H1 (cell line): ENCODE results near the gene EYA2. TPM values are rescaled to one million over a fixed set of nuclear protein-coding genes. Genes with fewer than 3 reads are reported as not detected.
A peak's percentile ranks its signal among the peaks of the same experiment; 100 is the strongest.

Source experiments
- CTCF ChIA-PET: fragments of 300-600 bp; sonication (Branson Sonifier 250); formaldehyde crosslinking; loops from one replicate; lab custom pipeline; 2021; ENCODE audit not compliant: partially characterized antibody; lab: Charles Lee
- POLR2A ChIA-PET: fragments of 300-600 bp; sonication (Branson Sonifier 250); formaldehyde crosslinking; loops from one replicate; lab custom pipeline; 2021; ENCODE audit warnings: inconsistent platforms; ENCODE audit not compliant: partially characterized antibody; lab: Charles Lee
- DNase-seq, 2 experiments: peaks; one replicate each; pipeline versions ENCODE4 v3.0.0 to v3.0.0-alpha.2; 2010 to 2022; ENCODE audit warnings: low spot score in 2 of 2, low read depth in 1 of 2, mixed read lengths in 1 of 2
- FAIRE-seq: peaks from 2 replicates; lab custom pipeline; 2011; peaks lifted over from hg19 to GRCh38; lab: Jason Lieb, UNC
- H2AFZ ChIP-seq: 2 replicates; pipeline ENCODE4 v1.8.1; 2012; ENCODE audit warnings: low read length, inconsistent platforms
- H2AK5ac ChIP-seq: 2 replicates; pipeline ENCODE4 v1.6.1; 2013; ENCODE audit warnings: low read depth, low read length
- H2BK120ac ChIP-seq: replicated peaks from 2 replicates; pipeline ENCODE3; 2013; ENCODE audit warnings: low read depth, low read length, inconsistent platforms
- H2BK12ac ChIP-seq: 2 replicates; pipeline ENCODE4 v1.6.1; 2013; ENCODE audit warnings: low read depth, low read length
- H2BK15ac ChIP-seq: 2 replicates; pipeline ENCODE4 v1.6.1; 2013; ENCODE audit warnings: low read length
- H2BK20ac ChIP-seq: 2 replicates; pipeline ENCODE4 v1.6.1; 2013; ENCODE audit warnings: low read length
- H2BK5ac ChIP-seq: 2 replicates; pipeline ENCODE4 v1.6.1; 2013; ENCODE audit warnings: low read depth, low read length
- H3K14ac ChIP-seq: 2 replicates; pipeline ENCODE4 v1.6.1; 2013; ENCODE audit warnings: inconsistent platforms; ENCODE audit not compliant: insufficient read length
- H3K18ac ChIP-seq: 2 replicates; pipeline ENCODE4 v1.6.1; 2013; ENCODE audit warnings: low read length; ENCODE audit errors: extremely low read depth
- H3K23ac ChIP-seq: 2 replicates; pipeline ENCODE4 v1.6.1; 2013; ENCODE audit warnings: inconsistent platforms; ENCODE audit not compliant: insufficient read length
- H3K23me2 ChIP-seq: 2 replicates; pipeline ENCODE4 v1.6.1; 2013; ENCODE audit warnings: low read depth, low read length
- H3K27ac ChIP-seq: 2 replicates; pipeline ENCODE4 v1.6.1; 2011; ENCODE audit warnings: low read depth, low read length, inconsistent platforms
- H3K27me3 ChIP-seq, 4 experiments: replicated peaks in 1 of 4; 1 replicate in 1 of 4; 2 replicates in 3 of 4; pipeline versions ENCODE4 v1.6.1 to v1.8.1; 2011 to 2013; ENCODE audit warnings: low read length in 3 of 4, mild to moderate bottlenecking in 3 of 4, inconsistent platforms in 2 of 4, mixed read lengths in 2 of 4, moderate library complexity in 1 of 4; ENCODE audit not compliant: control insufficient read depth in 3 of 4, insufficient read depth in 3 of 4; ENCODE audit errors: extremely low read depth in 1 of 4
- H3K36me3 ChIP-seq, 4 experiments: 2 replicates each; pipeline versions ENCODE4 v1.6.1 to v1.8.1; 2011 to 2013; ENCODE audit warnings: mild to moderate bottlenecking in 4 of 4, low read length in 3 of 4, moderate library complexity in 2 of 4, control low read depth in 1 of 4, inconsistent platforms in 1 of 4; ENCODE audit not compliant: insufficient read depth in 4 of 4, control insufficient read depth in 2 of 4
- H3K4ac ChIP-seq: replicated peaks from 2 replicates; pipeline ENCODE3; 2013; ENCODE audit warnings: low read length, low read depth, mixed read lengths, inconsistent platforms; ENCODE audit not compliant: insufficient read length
- H3K4me1 ChIP-seq, 4 experiments: replicated peaks in 1 of 4; 1 replicate in 1 of 4; 2 replicates in 3 of 4; pipeline versions ENCODE4 v1.6.1 to v1.8.1; 2011 to 2013; ENCODE audit warnings: low read length in 3 of 4, inconsistent platforms in 2 of 4, mixed read lengths in 1 of 4; ENCODE audit not compliant: insufficient read depth in 4 of 4, control insufficient read depth in 3 of 4
- H3K4me2 ChIP-seq, 2 experiments: 2 replicates each; pipeline versions ENCODE4 v1.6.1 to v1.8.1; 2011 to 2013; ENCODE audit warnings: low read depth in 2 of 2, low read length in 2 of 2, control low read depth in 1 of 2, inconsistent platforms in 1 of 2, mild to moderate bottlenecking in 1 of 2; ENCODE audit not compliant: insufficient read depth in 1 of 2
- H3K4me3 ChIP-seq, 4 experiments: fragments of 200-600, 300-600 bp in 1 of 4; sonication (generic), shearing (Covaris generic), sonication (Bioruptor Twin) in 1 of 4; 2 replicates each; pipeline versions ENCODE4 v1.5.1 to v1.8.1; 2011 to 2016; ENCODE audit warnings: low read length in 4 of 4, low read depth in 3 of 4, control low read depth in 2 of 4, inconsistent platforms in 2 of 4, mild to moderate bottlenecking in 2 of 4, mixed read lengths in 1 of 4, moderate library complexity in 1 of 4; ENCODE audit not compliant: insufficient read depth in 2 of 4; ENCODE audit errors: extremely low read depth in 1 of 4
- H3K56ac ChIP-seq: replicated peaks from 2 replicates; pipeline ENCODE3; 2013; ENCODE audit warnings: low read depth, mild to moderate bottlenecking, mixed read lengths, low read length, inconsistent platforms; ENCODE audit not compliant: insufficient read length
- H3K79me1 ChIP-seq: 2 replicates; pipeline ENCODE4 v1.6.1; 2013; ENCODE audit warnings: low read depth, low read length, control low read depth
- H3K79me2 ChIP-seq, 2 experiments: 2 replicates each; pipeline versions ENCODE4 v1.6.1 to v1.8.1; 2012 to 2013; ENCODE audit warnings: low read length in 2 of 2, mild to moderate bottlenecking in 2 of 2, inconsistent platforms in 1 of 2; ENCODE audit not compliant: insufficient read depth in 2 of 2, control insufficient read depth in 1 of 2
- H3K9ac ChIP-seq, 4 experiments: replicated peaks in 1 of 4; 1 replicate in 1 of 4; 2 replicates in 3 of 4; pipeline versions ENCODE4 v1.6.1 to v1.8.1; 2011 to 2013; ENCODE audit warnings: low read depth in 3 of 4, low read length in 3 of 4, control low read depth in 2 of 4, mild to moderate bottlenecking in 2 of 4, moderate library complexity in 2 of 4, inconsistent platforms in 1 of 4; ENCODE audit errors: extremely low read depth in 1 of 4
- H3K9me3 ChIP-seq, 2 experiments: 2 replicates each; pipeline versions ENCODE4 v1.6.1 to v1.8.1; 2012 to 2013; ENCODE audit warnings: mild to moderate bottlenecking in 2 of 2, moderate library complexity in 2 of 2, control low read depth in 1 of 2, inconsistent platforms in 1 of 2, low read depth in 1 of 2, low read length in 1 of 2, mixed read lengths in 1 of 2; ENCODE audit not compliant: insufficient read depth in 2 of 2
- H4K20me1 ChIP-seq, 2 experiments: replicated peaks in 1 of 2; 2 replicates each; pipeline versions ENCODE3 to v1.8.1; 2011 to 2013; ENCODE audit warnings: inconsistent platforms in 2 of 2, low read length in 2 of 2, mild to moderate bottlenecking in 1 of 2; ENCODE audit not compliant: insufficient read depth in 2 of 2, control insufficient read depth in 1 of 2
- H4K5ac ChIP-seq: 2 replicates; pipeline ENCODE4 v1.6.1; 2013; ENCODE audit warnings: low read length, low read depth, mixed read lengths, inconsistent platforms; ENCODE audit not compliant: insufficient read length
- H4K8ac ChIP-seq: 2 replicates; pipeline ENCODE4 v1.8.0; 2013; ENCODE audit warnings: mild to moderate bottlenecking, moderate library complexity, low read length, inconsistent platforms; ENCODE audit not compliant: insufficient read depth; ENCODE audit errors: extremely low read depth
- H4K91ac ChIP-seq: replicated peaks from 2 replicates; pipeline ENCODE3; 2013; ENCODE audit warnings: low read length, mixed read lengths, inconsistent platforms; ENCODE audit not compliant: insufficient read length
- ASH2L ChIP-seq: fragments of 200-600, 300-600 bp; sonication (generic); IDR thresholded peaks from one replicate; pipeline ENCODE4 v1.7.1; 2017; ENCODE audit warnings: low read length
- BCL11A ChIP-seq, 2 experiments: IDR thresholded peaks; one replicate each; pipeline ENCODE4 v1.6.1; 2011; ENCODE audit warnings: low read depth in 2 of 2, low read length in 2 of 2, mild to moderate bottlenecking in 2 of 2
- CBX8 ChIP-seq: fragments of 300-800, 300-1000 bp; sonication (generic); IDR thresholded peaks from 2 replicates; pipeline ENCODE4 v1.7.1; 2016; ENCODE audit warnings: low read depth, low read length, borderline replicate concordance
- CHD1 ChIP-seq: IDR thresholded peaks from 2 replicates; pipeline ENCODE4 v1.6.1; 2012; ENCODE audit warnings: low read depth, low read length, improper control_type of control experiment
- GABPA ChIP-seq: IDR thresholded peaks from 2 replicates; pipeline ENCODE4 v1.6.1; 2011; ENCODE audit warnings: mild to moderate bottlenecking, low read length, moderate library complexity, borderline replicate concordance; ENCODE audit not compliant: insufficient read depth
- GTF2F1 ChIP-seq: IDR thresholded peaks from 2 replicates; pipeline ENCODE4 v1.6.1; 2012; ENCODE audit warnings: low read depth, low read length, improper control_type of control experiment, borderline replicate concordance
- HDAC6 ChIP-seq: IDR thresholded peaks from one replicate; pipeline ENCODE4 v1.7.1; 2012; ENCODE audit warnings: low read depth, mild to moderate bottlenecking, inconsistent platforms, low read length, moderate library complexity
- JUND ChIP-seq: IDR thresholded peaks from 2 replicates; pipeline ENCODE4 v1.6.1; 2011; ENCODE audit warnings: mild to moderate bottlenecking, improper control_type of control experiment, low read length
- SP1 ChIP-seq: IDR thresholded peaks from 2 replicates; pipeline ENCODE4 v1.6.1; 2011; ENCODE audit warnings: low read depth, low read length
- TEAD4 ChIP-seq: IDR thresholded peaks from 2 replicates; pipeline ENCODE4 v1.6.1; 2012; ENCODE audit warnings: low read depth, low read length, inconsistent platforms, mixed read lengths
- WGBS, 2 experiments: shearing (Covaris generic) in 1 of 2; methylation state at CpG; one replicate each; pipeline versions ENCODE4 v1.1.6 to v1.1.7; 2013 to 2015; ENCODE audit warnings: low lambda C conversion rate in 2 of 2, mixed read lengths in 2 of 2, inconsistent platforms in 1 of 2, low coverage in 1 of 2, missing lambda C conversion rate in 1 of 2; ENCODE audit not compliant: insufficient replicate concordance in 2 of 2, insufficient coverage in 1 of 2, insufficient read length in 1 of 2; ENCODE audit errors: extremely low coverage in 1 of 2, missing lambda C conversion rate in 1 of 2; 5-methylcytosine and 5-hydroxymethylcytosine counted together
- polyA plus RNA-seq, 7 experiments: library from polyadenylated mRNA; depleted of rRNA in 3 of 7; stranded (reverse) in 5 of 7; unstranded in 2 of 7; fragments of >200 nt in 5 of 7; fragments of 200-250 nt in 2 of 7; gene quantifications; 1 replicate in 5 of 7; 2 replicates in 1 of 7; 4 replicates in 1 of 7; pipeline versions ENCODE4 v1.2.1 to v1.2.3, GENCODE V29; 2011 to 2013; ENCODE audit warnings: missing spikeins in 2 of 7, mixed read lengths in 2 of 7
- total RNA-seq: library from RNA; stranded (reverse); fragmentation: NEBNext Ultra II Directional; extraction: Animal tissue kit (Norgen Biotek cat#: 25700); gene quantifications from 2 replicates; pipeline ENCODE4 v1.2.1, GENCODE V29; 2021
- TF ChIP-seq, protein P1 (sequence below): IDR thresholded peaks from 2 replicates; pipeline ENCODE4 v1.6.1; 2012; ENCODE audit warnings: inconsistent platforms

Gene EYA2
- total and polyA plus RNA-seq, 2 of the 8 experiments (the other 6 are each of a cell fraction or from before 2014, with no cell fraction given) = 1.6 to 1.7 TPM

DNA sequence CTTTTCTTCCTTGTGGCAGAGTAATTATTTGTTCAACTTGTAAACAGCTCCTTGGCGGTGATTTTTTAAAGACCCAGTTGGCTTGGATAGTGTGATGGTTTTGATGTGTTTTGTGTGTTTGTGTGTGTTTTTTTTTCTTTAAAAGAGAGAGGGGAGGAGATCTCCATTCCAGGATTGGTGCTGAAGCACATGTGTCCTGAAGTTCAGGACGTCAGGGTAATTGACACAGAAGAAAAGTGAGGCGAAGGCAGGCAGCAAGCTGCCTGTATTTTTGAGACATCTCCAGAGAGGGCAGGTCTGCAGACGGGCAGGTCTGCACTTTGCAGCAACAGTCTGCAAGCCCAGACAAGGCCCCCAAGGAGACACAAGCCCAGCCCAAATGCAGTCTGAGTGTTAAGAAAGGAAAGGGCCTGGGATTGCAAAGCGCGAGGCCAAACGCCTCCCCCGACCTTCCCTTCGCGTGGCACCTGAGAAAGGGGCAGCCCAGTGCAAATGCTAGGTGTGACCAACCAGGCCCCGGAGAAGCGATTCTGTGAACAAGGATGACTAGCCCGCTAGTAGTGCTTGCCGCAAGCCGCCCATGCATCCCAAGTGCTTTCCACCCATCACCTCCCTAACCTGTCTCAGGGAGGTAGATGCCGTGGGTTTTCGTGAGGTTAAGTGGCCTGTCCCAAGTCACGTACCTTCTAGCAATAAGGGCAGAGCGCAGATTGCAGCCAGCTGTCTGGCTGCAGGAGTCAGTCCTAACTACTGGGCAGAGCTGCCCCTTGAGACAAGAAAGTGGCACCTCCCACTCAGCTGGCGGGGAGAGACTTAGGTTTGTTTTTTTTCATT is 231.3 kb downstream of the EYA2 start:
- H3K79me2 ChIP-seq = no peaks in the 10 kb centered on the region
- H4K5ac ChIP-seq = no peak overlapping the region
- 84% methylated on average over 20 of the region's 20 CpGs; no CpG with 5 or more reads in 1 of the 2 experiments for WGBS, 2 experiments
- H3K23me2 ChIP-seq = no peaks in the 10 kb centered on the region
- H2BK5ac ChIP-seq = no peak overlapping the region
- no peak overlapping the region for H2AK5ac ChIP-seq
- H2AFZ ChIP-seq = peak overlapping the region; percentile 90
- no peaks in the 10 kb centered on the region for H3K9me3 ChIP-seq
- peak overlapping the region; percentile 22 for H4K91ac ChIP-seq
- 0 out of 2 replicates have a peak overlapping the region, but pooled peaks have one; percentile 13 for H2BK20ac ChIP-seq
- POLR2A ChIA-PET = no interaction called here
- H2BK120ac ChIP-seq = no peak overlapping the region
- CTCF ChIA-PET = interaction anchor here (0.7 to 0.9 kb wide), 3 partner anchors 8 to 371 kb away, joined by 3 read pairs; no protein-coding TSS in a partner anchor
- no peaks in the 10 kb centered on the region for H3K79me1 ChIP-seq
- no peak overlapping the region for H3K23ac ChIP-seq
- H3K4ac ChIP-seq = no peak overlapping the region
- H4K20me1 ChIP-seq = no peaks in the 10 kb centered on the region
- H4K8ac ChIP-seq = no peak overlapping the region
- no peak overlapping the region for H3K9ac ChIP-seq
- FAIRE-seq = no peak
- no peak overlapping the region for H3K18ac ChIP-seq
- no peak overlapping the region for H2BK15ac ChIP-seq
- no peak overlapping the region for H3K14ac ChIP-seq
- no peak for DNase-seq
- H3K56ac ChIP-seq = no peak overlapping the region
- no peak overlapping the region for H2BK12ac ChIP-seq
- H3K36me3 ChIP-seq = no peaks in the 10 kb centered on the region
- no peak overlapping the region for H3K4me3 ChIP-seq
- no peaks in the 10 kb centered on the region for H3K27me3 ChIP-seq
- TF ChIP-seq ASH2L = no peak
- TF ChIP-seq, protein P1, sequence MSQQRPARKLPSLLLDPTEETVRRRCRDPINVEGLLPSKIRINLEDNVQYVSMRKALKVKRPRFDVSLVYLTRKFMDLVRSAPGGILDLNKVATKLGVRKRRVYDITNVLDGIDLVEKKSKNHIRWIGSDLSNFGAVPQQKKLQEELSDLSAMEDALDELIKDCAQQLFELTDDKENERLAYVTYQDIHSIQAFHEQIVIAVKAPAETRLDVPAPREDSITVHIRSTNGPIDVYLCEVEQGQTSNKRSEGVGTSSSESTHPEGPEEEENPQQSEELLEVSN = no peak
- no peak for TF ChIP-seq GABPA
- TF ChIP-seq CBX8 = no peak
- no peak for TF ChIP-seq TEAD4
- no peak for TF ChIP-seq HDAC6
- TF ChIP-seq SP1 = no peak
- no peak for TF ChIP-seq CHD1
- TF ChIP-seq BCL11A (IDR thresholded peaks at IDR 0.05; ENCODE audit: low read depth in 2 of 2, low read length in 2 of 2) = no peak
- TF ChIP-seq GTF2F1 = no peak
- no peak for TF ChIP-seq JUND
- no peak overlapping the region for H3K4me2 ChIP-seq
- peaks cover 0 to 7% (median 2%) of the 10 kb centered on the region in 4 experiments; a peak in 4 of 7 replicates for H3K4me1 ChIP-seq
- no peak overlapping the region for H3K27ac ChIP-seq
